GM19351 (cell line): ENCODE data around the gene ONECUT1.
"Not testable (repeated sequence)": the region's sequence is repeated elsewhere in the genome, so short reads cannot be mapped to it uniquely, and the experiment has no call there.

Experiments
- ATAC-seq: cut with Tn5 transposase; IDR thresholded peaks from one replicate; pipeline ENCODE4 v1.9.1; 2021; ENCODE audit warnings: mild to moderate bottlenecking, moderate library complexity; ENCODE audit not compliant: unreplicated experiment

Gene ONECUT1

GRCh38 chr15:52790169-52790708, at the start of gene ONECUT1:
Gene ONECUT1, minus strand, starts transcription at chr15:52790336. Its CDS starts 452 bp downstream, at chr15:52789884.
- ATAC-seq, result peak; percentile 78

GRCh38 chr15:52834379-52834778, 44.2 kb upstream of the ONECUT1 start:
- no peak for ATAC-seq

- ATAC-seq, result not testable (repeated sequence)
Measured at GRCh38 chr15:52824169-52824942, 34.2 kb upstream of the ONECUT1 start.

- no peak for ATAC-seq
Measured at GRCh38 chr15:52822475-52822874, 32.3 kb upstream of the ONECUT1 start.

GRCh38 chr15:52819253-52819652, 29.1 kb upstream of the ONECUT1 start:
- ATAC-seq, result no peak

GRCh38 chr15:52815899-52816298, 25.8 kb upstream of the ONECUT1 start:
- ATAC-seq, result not testable (repeated sequence)

GRCh38 chr15:52808996-52809395, 18.9 kb upstream of the ONECUT1 start:
- no peak for ATAC-seq

GRCh38 chr15:52808441-52808840, 18.3 kb upstream of the ONECUT1 start:
- no peak for ATAC-seq

GRCh38 chr15:52806284-52806655, 16.1 kb upstream of the ONECUT1 start:
- ATAC-seq, result no peak

GRCh38 chr15:52805351-52806283, 15.5 kb upstream of the ONECUT1 start:
- ATAC-seq, result no peak

- ATAC-seq, result no peak
Measured at GRCh38 chr15:52804526-52805081, 14.5 kb upstream of the ONECUT1 start.

- no peak for ATAC-seq
Measured at GRCh38 chr15:52803467-52804306, 13.6 kb upstream of the ONECUT1 start.

GRCh38 chr15:52803108-52803466, 13.0 kb upstream of the ONECUT1 start:
- ATAC-seq, result no peak

- no peak for ATAC-seq
Measured at GRCh38 chr15:52802110-52802509, 12.0 kb upstream of the ONECUT1 start.

GRCh38 chr15:52801748-52802085, 11.6 kb upstream of the ONECUT1 start:
- ATAC-seq, result no peak

GRCh38 chr15:52800828-52801747, 11.0 kb upstream of the ONECUT1 start:
- no peak for ATAC-seq

- ATAC-seq, result no peak
Measured at GRCh38 chr15:52799145-52799811, 9.1 kb upstream of the ONECUT1 start.

GRCh38 chr15:52798529-52799101, 8.5 kb upstream of the ONECUT1 start:
- no peak for ATAC-seq
